Skeletal muscle tissue (tissue), 4 donors: ENCODE results near the gene TMED8. TPM values are rescaled to one million over a fixed set of nuclear protein-coding genes. Genes with fewer than 3 reads are reported as not detected.
A peak's percentile ranks its signal among the peaks of the same experiment; 100 is the strongest.

Experiments used
- H3K27ac ChIP-seq: one replicate; pipeline ENCODE4 v1.7.0; 2013; ENCODE audit warnings: mild to moderate bottlenecking, low read depth, low read length, inconsistent platforms
- H3K27me3 ChIP-seq, 3 donors: one replicate each; pipeline ENCODE4 v1.7.0; 2013; ENCODE audit warnings: low read length in 3 of 3; ENCODE audit not compliant: control insufficient read depth in 3 of 3, insufficient read depth in 3 of 3
- H3K36me3 ChIP-seq, 3 donors: one replicate each; pipeline ENCODE4 v1.7.0; 2013; ENCODE audit warnings: low read length in 3 of 3; ENCODE audit not compliant: control insufficient read depth in 3 of 3, insufficient read depth in 3 of 3
- H3K4me1 ChIP-seq, 3 donors: one replicate each; pipeline ENCODE4 v1.7.0; 2013; ENCODE audit warnings: low read length in 3 of 3, mild to moderate bottlenecking in 3 of 3; ENCODE audit not compliant: control insufficient read depth in 3 of 3, insufficient read depth in 3 of 3
- H3K4me3 ChIP-seq, 3 donors: one replicate each; pipeline ENCODE4 v1.7.0; 2013; ENCODE audit warnings: low read length in 3 of 3
- H3K9ac ChIP-seq, 3 donors: one replicate each; pipeline ENCODE4 v1.7.0; 2013; ENCODE audit warnings: low read length in 3 of 3, mild to moderate bottlenecking in 3 of 3, moderate library complexity in 2 of 3, low read depth in 1 of 3
- H3K9me3 ChIP-seq, 3 donors: one replicate each; pipeline ENCODE4 v1.7.0; 2013; ENCODE audit warnings: low read length in 3 of 3; ENCODE audit not compliant: control insufficient read depth in 3 of 3
- total RNA-seq: library from RNA; depleted of rRNA; stranded (reverse); fragments of >200 nt; gene quantifications from one replicate; pipeline ENCODE4 v1.2.3, GENCODE V29; 2014
- donor health status: Osteomylitis.

Gene TMED8
- total RNA-seq, 1 donor from 2014 or later = 3.7 TPM

DNA sequence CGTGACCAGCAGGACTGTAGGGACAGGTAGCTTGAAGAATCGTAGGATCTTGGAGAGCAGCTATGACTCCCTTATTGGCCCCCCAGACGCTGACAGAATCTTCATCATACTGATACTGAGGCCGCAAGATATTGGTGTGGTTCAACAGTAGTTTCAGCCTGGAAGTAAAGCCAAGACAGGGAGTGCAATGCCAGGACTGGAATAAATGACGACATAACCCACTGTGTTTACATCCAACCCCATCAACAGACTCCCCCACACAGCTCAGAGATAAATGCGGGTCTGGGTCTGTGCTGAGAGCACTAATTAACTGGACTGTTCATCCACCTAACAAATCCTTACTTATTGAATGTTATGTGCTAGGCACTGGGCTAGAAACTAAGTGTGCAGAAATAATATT is 29.8 kb upstream of the TMED8 start:
- H3K9me3 ChIP-seq = no peaks in the 10 kb centered on the region
- no peak overlapping the region for H3K27ac ChIP-seq
- no peaks in the 10 kb centered on the region for H3K27me3 ChIP-seq
- H3K9ac ChIP-seq = no peak overlapping the region
- no peaks in the 10 kb centered on the region for H3K36me3 ChIP-seq
- H3K4me1 ChIP-seq = no peaks in the 10 kb centered on the region
- no peak overlapping the region for H3K4me3 ChIP-seq

DNA sequence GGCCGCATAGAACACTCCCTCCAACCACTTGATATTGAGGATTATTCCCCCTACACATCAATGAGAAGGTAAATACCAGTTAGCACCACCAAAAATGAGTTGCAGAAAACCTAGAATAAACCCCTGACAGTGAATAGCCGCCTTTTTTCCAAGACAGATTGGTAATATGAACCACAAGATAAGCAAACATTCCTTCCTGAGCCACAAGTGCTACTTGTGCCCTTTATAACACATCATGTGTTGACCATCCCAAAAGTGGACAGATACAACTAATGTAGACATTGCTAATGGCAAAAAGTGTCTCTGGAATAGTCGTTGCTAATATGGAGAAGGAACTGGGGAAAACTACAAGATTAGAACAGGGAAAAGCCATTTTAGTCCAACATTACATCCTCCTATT is 29.2 kb upstream of the TMED8 start:
- Histone ChIP-seq H3K27me3 (no peaks in the 10 kb centered on the region), H3K27ac (no peak overlapping the region), H3K9me3 (no peaks in the 10 kb centered on the region), H3K4me3 (no peak overlapping the region), H3K36me3 (no peaks in the 10 kb centered on the region), H3K4me1 (no peaks in the 10 kb centered on the region), H3K9ac (no peak overlapping the region)

DNA sequence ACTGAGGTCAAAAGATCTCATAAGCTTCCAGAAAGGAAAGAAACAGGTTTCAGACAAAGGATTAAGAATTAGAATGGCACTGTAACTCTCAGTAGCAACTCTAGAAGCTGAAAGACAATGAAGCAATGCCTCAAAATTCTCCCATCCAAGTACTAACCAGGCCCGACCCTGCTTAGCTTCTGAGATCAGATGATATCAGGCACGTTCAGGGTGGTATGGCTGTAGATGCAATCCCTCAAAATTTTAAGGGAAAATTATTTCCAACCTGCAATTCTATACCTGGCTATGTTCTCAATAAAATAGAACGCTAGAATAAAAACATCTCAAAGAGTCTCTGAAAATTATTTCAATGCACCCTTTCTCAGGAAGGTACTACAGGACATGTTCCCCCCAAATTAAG is 26.9 kb upstream of the TMED8 start:
- no peak overlapping the region for H3K9ac ChIP-seq
- no peaks in the 10 kb centered on the region for H3K27me3 ChIP-seq

DNA sequence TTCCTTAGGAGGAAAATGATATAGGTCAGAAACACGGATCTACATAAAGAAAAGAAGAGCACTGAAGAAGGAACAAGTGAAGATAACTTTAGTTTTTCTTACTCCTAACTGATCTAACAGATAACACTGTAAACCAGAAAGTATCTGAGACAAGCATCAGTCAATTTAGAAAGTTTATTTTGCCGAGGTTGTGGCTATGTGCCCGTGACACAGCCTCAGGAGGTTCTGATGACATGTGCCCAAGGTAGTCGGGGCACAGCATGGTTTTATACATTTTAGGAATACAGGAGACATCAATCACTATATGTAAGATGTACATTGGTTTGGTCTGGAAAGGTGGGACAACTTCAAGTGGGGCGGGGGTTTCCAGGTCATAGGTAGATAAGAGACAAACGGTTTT is 23.3 kb upstream of the TMED8 start:
- H3K4me1 ChIP-seq = no peaks in the 10 kb centered on the region
- no peak overlapping the region for H3K27ac ChIP-seq
- H3K36me3 ChIP-seq = no peaks in the 10 kb centered on the region
- no peak overlapping the region for H3K4me3 ChIP-seq
- H3K9me3 ChIP-seq = no peaks in the 10 kb centered on the region
- no peaks in the 10 kb centered on the region for H3K27me3 ChIP-seq
- H3K9ac ChIP-seq = no peak overlapping the region

More for the DNA sequence above, 26.9 kb upstream of the TMED8 start:
- Histone ChIP-seq H3K27ac (no peak overlapping the region), H3K4me1 (no peaks in the 10 kb centered on the region), H3K4me3 (no peak overlapping the region), H3K36me3 (no peaks in the 10 kb centered on the region), H3K9me3 (no peaks in the 10 kb centered on the region)

DNA sequence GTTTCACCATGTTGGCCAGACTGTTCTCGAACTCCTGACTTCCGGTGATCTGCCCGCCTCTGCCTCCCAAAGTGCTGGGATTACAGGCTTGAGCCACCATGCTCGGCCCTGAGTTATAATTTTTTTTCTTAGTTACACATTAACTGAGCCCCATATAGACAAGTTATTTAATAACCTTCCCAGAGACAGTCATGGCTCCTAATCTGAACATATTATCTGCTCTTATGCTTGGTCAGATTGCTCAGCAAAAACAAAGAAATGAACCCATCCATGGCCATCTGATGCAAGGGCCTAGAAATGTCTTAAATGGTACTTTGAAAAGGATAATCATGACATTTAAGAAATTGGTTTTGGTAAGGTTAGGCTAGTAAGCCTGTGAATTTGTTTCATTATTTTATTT is 13.3 kb upstream of the TMED8 start:
- Histone ChIP-seq H3K9ac (no peak overlapping the region), H3K4me3 (no peak overlapping the region), H3K36me3 (no peaks in the 10 kb centered on the region), H3K27ac (no peak overlapping the region), H3K27me3 (no peaks in the 10 kb centered on the region), H3K9me3 (no peaks in the 10 kb centered on the region), H3K4me1 (no peaks in the 10 kb centered on the region)

DNA sequence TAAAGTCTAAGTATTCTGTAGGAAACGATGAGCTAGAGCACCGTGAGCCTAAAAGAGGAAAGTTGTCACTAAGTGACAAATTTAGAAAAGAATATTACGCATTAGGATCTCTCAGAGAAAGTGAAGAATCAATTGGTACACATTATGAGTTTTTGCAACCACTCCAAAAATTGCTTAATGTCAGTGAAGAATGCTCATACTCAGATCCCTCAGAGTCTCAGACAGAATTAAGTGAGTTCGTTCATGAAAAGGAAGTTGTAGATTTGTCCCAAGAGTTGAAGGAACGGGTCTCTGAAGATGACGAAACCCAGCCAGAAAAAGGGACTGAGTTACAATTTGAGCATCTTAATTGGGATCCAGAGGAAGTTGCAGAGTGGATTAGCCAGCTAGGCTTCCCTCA is 1.8 kb upstream of the TMED8 start:
- H3K4me1 ChIP-seq = peaks cover 5 to 15% (median 8%) of the 10 kb centered on the region in 3 donors
- no peak overlapping the region for H3K4me3 ChIP-seq
- no peak overlapping the region for H3K9ac ChIP-seq
- H3K27me3 ChIP-seq = no peaks in the 10 kb centered on the region
- H3K36me3 ChIP-seq = no peaks in the 10 kb centered on the region
- no peaks in the 10 kb centered on the region for H3K9me3 ChIP-seq
- H3K27ac ChIP-seq = no peak overlapping the region

DNA sequence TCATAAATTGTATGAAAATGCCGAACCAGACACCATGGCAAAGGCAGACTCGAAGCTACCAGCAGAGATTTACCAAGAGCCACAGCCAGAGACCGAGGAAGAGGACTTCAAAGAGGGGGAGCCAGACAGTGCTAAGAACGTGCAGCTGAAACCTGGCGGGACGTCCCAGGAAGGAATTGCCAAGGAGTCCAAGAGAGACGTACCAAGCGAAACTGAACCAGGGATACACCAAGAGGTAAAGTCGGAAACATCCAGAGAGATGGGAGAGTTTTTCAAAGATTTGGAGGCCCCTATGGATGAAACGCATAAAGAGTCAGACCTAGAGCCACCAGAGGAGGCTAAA is 579 bp upstream of the TMED8 start:
- Histone ChIP-seq H3K4me3 (peak overlapping the region; percentile 91 to 96 (median 94)), H3K27ac (no peak overlapping the region), H3K9me3 (no peaks in the 10 kb centered on the region), H3K4me1 (peaks cover 5 to 15% (median 8%) of the 10 kb centered on the region in 3 donors), H3K36me3 (no peaks in the 10 kb centered on the region), H3K9ac (peak overlapping the region; percentile 71 to 83 (median 75)), H3K27me3 (no peaks in the 10 kb centered on the region)

DNA sequence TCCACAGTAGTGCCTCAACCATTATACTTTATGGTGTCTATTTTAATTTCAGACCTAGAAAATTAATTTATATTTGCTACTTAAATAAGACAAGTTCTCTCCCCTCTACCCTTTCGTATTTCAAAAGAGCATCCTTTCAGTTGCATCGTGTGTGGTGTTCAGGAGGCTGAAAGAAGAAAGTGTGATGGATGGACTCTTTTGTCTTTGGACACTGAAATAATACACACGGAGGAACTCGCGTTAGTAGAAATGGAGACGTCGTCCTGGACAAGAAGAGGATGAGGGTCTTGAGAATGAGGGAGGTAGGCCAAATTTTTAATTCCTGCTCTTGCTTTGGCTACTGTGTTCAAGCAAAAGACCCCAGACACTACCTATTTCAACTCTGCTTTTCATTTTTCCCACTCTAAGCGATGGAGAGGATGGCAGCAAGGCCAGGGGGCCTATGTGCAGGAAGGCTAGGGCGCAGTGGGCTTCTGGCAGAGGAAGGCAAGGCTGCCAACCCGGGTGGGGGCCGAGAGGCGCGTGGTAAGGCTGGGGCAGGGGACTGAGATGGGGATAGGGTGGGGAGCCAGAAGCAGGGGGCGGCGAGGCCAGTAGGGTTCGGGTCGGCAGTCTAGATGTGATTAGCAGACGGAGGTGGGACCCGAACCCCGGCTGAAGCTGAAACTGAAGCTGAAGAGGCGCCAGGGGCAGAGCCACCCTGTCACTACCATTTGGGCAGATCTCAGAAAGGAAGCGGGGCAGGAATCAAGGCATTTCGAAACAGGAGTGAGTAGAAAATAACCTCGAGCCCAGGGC is 722 bp downstream of the TMED8 start:
- Histone ChIP-seq H3K9ac (peak overlapping the region; percentile 75 to 88 (median 83)), H3K27me3 (no peaks in the 10 kb centered on the region), H3K4me3 (peak overlapping the region; percentile 91 to 96 (median 94)), H3K9me3 (no peaks in the 10 kb centered on the region), H3K4me1 (peaks cover 5 to 15% (median 8%) of the 10 kb centered on the region in 3 donors), H3K36me3 (no peaks in the 10 kb centered on the region), H3K27ac (peak overlapping the region; percentile 31)

DNA sequence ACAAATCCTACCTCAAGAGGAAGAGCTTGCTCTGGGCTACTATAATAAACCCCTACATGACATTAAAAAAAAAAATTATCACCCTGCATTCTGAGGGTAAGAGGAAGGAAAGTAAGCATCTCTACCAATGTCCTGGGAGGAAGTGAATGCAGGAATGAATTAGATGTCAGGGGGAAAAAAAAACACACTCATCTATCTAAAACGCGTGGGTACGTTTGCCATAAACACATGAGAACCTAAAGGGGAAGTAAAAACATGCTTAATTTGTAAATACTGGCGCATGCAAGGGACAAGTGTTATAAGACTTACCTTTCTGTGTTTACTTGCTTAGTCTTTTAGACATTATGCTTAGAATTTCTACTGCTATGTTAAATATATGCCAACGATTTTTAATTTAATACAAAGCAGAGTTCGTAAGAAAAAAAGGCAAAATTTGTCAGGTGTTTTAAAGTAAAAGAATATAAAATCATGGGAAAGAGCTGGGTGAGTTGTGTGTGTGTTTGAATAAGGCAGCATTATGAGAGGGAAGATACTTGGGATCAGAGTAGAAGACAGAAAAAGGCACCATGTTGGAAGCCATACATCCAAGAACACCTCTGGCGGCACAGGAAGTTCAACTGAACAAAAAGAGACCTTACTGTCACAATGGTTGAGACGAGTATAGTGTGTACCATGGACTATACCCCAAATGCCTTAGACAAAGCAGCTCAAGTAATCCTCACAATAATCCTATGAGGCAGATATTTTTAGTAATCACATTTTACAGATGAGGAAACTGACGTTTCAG is 1.5 kb downstream of the TMED8 start:
- Histone ChIP-seq H3K4me3 (no peak overlapping the region), H3K4me1 (peaks cover 5 to 15% (median 8%) of the 10 kb centered on the region in 3 donors), H3K9ac (no peak overlapping the region), H3K27me3 (no peaks in the 10 kb centered on the region), H3K36me3 (no peaks in the 10 kb centered on the region), H3K27ac (no peak overlapping the region), H3K9me3 (no peaks in the 10 kb centered on the region)

DNA sequence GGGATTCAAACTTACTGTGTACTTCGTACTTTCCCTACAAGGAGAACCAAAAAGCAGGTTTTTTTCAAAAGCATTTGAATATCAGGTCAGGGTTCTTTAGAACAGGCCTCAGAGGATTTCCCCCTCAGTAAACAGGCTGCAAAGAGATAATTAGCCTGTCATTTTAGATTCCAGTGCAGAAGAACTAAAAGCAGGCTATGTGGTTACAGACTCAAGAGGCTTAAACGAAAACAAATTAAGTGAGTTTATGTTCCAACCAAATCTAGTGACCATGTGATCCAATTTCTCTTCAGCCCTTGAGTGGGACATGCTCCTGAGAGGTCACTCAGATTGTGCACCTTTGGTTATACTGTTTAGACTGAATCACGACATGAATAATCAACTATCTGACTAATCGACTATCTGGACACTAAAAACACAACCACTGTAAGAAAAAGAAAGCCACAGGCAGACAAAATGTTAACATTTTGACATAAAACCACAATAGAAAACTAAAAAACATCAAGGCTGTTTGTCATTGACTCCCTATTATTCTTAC is 4.5 kb downstream of the TMED8 start:
- Histone ChIP-seq H3K27me3 (no peaks in the 10 kb centered on the region), H3K27ac (no peak overlapping the region), H3K36me3 (no peaks in the 10 kb centered on the region)

More for the DNA sequence above, 4.5 kb downstream of the TMED8 start:
- Histone ChIP-seq H3K9ac (no peak overlapping the region), H3K4me3 (no peak overlapping the region), H3K4me1 (peaks cover 1 to 11% (median 5%) of the 10 kb centered on the region in 3 donors), H3K9me3 (no peaks in the 10 kb centered on the region)
